DOHH2 (cell line): ENCODE measurements around the gene FAF2.

Source experiments
- H3F3A ChIP-seq: fragments of 200-600 bp; sonication (generic), shearing (Covaris generic); 2 replicates; pipeline ENCODE4 v1.6.0; 2016; ENCODE audit warnings: antibody characterized with exemption, mild to moderate bottlenecking; ENCODE audit not compliant: control insufficient read depth, insufficient read depth
- H3K27ac ChIP-seq: fragments of 200-600 bp; sonication (generic); 2 replicates; pipeline ENCODE4 v1.5.1; 2014; ENCODE audit warnings: low read depth, mild to moderate bottlenecking, low read length, moderate library complexity
- H3K27me3 ChIP-seq: fragments of 200-600 bp; sonication (generic); 2 replicates; pipeline ENCODE4 v1.6.1; 2014; ENCODE audit warnings: mild to moderate bottlenecking, low read length, mixed read lengths; ENCODE audit not compliant: control insufficient read depth
- H3K36me3 ChIP-seq: fragments of 200-600 bp; sonication (generic); 2 replicates; pipeline ENCODE4 v1.6.1; 2014; ENCODE audit warnings: mild to moderate bottlenecking, low read length, moderate library complexity, mixed read lengths; ENCODE audit not compliant: control insufficient read depth
- H3K4me1 ChIP-seq: fragments of 200-600 bp; sonication (generic); 2 replicates; pipeline ENCODE4 v1.6.1; 2014; ENCODE audit warnings: mild to moderate bottlenecking, low read length, mixed read lengths; ENCODE audit not compliant: control insufficient read depth
- H3K4me2 ChIP-seq: fragments of 200-600 bp; sonication (generic); 2 replicates; pipeline ENCODE4 v1.6.0; 2014; ENCODE audit warnings: mild to moderate bottlenecking, low read length, moderate library complexity
- H3K4me3 ChIP-seq: fragments of 200-600 bp; sonication (generic); 2 replicates; pipeline ENCODE4 v1.5.1; 2014; ENCODE audit warnings: mild to moderate bottlenecking, low read length, mixed read lengths
- H3K79me2 ChIP-seq: fragments of 200-600 bp; sonication (generic); 2 replicates; pipeline ENCODE4 v1.6.1; 2014; ENCODE audit warnings: mild to moderate bottlenecking, low read length, mixed read lengths; ENCODE audit not compliant: control insufficient read depth
- H3K9me2 ChIP-seq: fragments of 200-600 bp; sonication (generic); replicated peaks from 2 replicates; pipeline ENCODE4 v1.6.1; 2014; ENCODE audit warnings: mild to moderate bottlenecking, low read length, mixed read lengths; ENCODE audit not compliant: control insufficient read depth
- H3K9me3 ChIP-seq: fragments of 200-600 bp; sonication (generic); 2 replicates; pipeline ENCODE4 v1.6.1; 2014; ENCODE audit warnings: antibody characterized with exemption, low read length, mixed read lengths; ENCODE audit not compliant: control insufficient read depth, insufficient read depth
- H4K20me1 ChIP-seq: fragments of 200-600 bp; sonication (generic); 2 replicates; pipeline ENCODE4 v1.6.0; 2014; ENCODE audit warnings: low read depth, mild to moderate bottlenecking, antibody characterized with exemption, low read length, moderate library complexity; ENCODE audit not compliant: control insufficient read depth, insufficient read depth
- EZH2phosphoT487 ChIP-seq: fragments of 200-600 bp; sonication (generic); IDR thresholded peaks from 2 replicates; pipeline ENCODE4 v1.6.1; 2017; ENCODE audit warnings: borderline replicate concordance, mild to moderate bottlenecking, antibody characterized with exemption, low read length, moderate library complexity, mixed read lengths
- TF ChIP-seq, protein P1 (sequence below): fragments of 200-600 bp; sonication (generic); IDR thresholded peaks from one replicate; pipeline ENCODE4 v1.5.1; 2014; ENCODE audit warnings: antibody characterized with exemption, mild to moderate bottlenecking, low read depth, low read length; ENCODE audit not compliant: poor library complexity, severe bottlenecking

FAF2 gene

DNA sequence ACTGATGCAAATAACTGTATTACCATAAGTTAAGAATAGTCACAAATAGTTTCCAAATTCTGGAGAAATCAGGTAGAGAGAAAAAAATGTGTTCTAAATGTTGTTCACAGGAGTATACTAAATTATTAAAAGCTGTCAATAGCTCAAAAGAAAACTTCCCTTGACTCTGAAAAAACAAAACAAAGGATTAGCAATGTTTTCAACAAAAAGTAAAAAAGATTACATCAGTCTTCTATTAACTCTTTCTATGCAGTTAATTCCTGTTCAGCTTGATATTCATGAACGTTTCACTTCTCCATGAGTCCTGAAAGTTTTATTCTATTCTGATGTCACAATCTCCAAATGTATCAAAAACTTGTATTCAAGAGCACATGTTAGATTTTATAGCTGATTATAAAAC, 22.4 kb upstream of the FAF2 start:
- no peaks in the 10 kb centered on the region for H3K79me2 ChIP-seq
- 0 out of 2 replicates have a peak, but pooled peaks cover under 1% of the 10 kb centered on the region for H3K9me3 ChIP-seq
- H3K27me3 ChIP-seq = no peaks in the 10 kb centered on the region; the same call in 1 of the 2 replicates
- TF ChIP-seq EZH2phosphoT487 = no peak
- TF ChIP-seq, protein P1, sequence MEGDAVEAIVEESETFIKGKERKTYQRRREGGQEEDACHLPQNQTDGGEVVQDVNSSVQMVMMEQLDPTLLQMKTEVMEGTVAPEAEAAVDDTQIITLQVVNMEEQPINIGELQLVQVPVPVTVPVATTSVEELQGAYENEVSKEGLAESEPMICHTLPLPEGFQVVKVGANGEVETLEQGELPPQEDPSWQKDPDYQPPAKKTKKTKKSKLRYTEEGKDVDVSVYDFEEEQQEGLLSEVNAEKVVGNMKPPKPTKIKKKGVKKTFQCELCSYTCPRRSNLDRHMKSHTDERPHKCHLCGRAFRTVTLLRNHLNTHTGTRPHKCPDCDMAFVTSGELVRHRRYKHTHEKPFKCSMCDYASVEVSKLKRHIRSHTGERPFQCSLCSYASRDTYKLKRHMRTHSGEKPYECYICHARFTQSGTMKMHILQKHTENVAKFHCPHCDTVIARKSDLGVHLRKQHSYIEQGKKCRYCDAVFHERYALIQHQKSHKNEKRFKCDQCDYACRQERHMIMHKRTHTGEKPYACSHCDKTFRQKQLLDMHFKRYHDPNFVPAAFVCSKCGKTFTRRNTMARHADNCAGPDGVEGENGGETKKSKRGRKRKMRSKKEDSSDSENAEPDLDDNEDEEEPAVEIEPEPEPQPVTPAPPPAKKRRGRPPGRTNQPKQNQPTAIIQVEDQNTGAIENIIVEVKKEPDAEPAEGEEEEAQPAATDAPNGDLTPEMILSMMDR = no peak
- no peak overlapping the region for H3K4me2 ChIP-seq
- no peaks in the 10 kb centered on the region for H4K20me1 ChIP-seq
- H3K4me1 ChIP-seq = peaks cover 5% of the 10 kb centered on the region
- no peak overlapping the region for H3K4me3 ChIP-seq
- H3F3A ChIP-seq = no peaks in the 10 kb centered on the region
- no peaks in the 10 kb centered on the region for H3K9me2 ChIP-seq
- no peak overlapping the region for H3K27ac ChIP-seq
- H3K36me3 ChIP-seq = no peaks in the 10 kb centered on the region

DNA sequence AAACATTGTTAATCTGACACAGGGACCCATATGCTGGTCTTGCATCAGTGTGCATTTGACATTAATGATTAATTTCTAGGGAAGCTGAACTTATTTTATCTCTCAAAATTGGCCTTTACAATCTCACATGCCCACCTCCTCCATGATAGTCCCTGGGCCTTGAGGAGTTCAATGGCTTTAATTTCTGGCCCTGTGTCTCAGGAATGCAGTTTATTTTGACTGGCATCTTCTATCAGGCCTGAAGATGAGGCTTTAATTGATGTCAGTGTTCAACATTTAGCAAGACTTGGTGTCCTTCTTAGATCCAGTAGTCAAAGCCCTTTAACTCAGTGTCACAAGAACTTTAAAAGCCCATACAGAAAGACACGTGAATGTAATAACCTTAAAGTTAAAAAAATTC, 21.3 kb upstream of the FAF2 start:
- Histone ChIP-seq H3K4me3 (no peak overlapping the region), H3K27me3 (peaks cover 4% of the 10 kb centered on the region; the same call in 1 of the 2 replicates), H3K79me2 (no peaks in the 10 kb centered on the region), H4K20me1 (no peaks in the 10 kb centered on the region), H3K9me3 (no peaks in the 10 kb centered on the region), H3K36me3 (no peaks in the 10 kb centered on the region), H3F3A (no peaks in the 10 kb centered on the region), H3K4me2 (no peak overlapping the region), H3K4me1 (peaks cover 5% of the 10 kb centered on the region), H3K9me2 (no peaks in the 10 kb centered on the region), H3K27ac (no peak overlapping the region)
- TF ChIP-seq EZH2phosphoT487 = no peak
- TF ChIP-seq, protein P1 = no peak

DNA sequence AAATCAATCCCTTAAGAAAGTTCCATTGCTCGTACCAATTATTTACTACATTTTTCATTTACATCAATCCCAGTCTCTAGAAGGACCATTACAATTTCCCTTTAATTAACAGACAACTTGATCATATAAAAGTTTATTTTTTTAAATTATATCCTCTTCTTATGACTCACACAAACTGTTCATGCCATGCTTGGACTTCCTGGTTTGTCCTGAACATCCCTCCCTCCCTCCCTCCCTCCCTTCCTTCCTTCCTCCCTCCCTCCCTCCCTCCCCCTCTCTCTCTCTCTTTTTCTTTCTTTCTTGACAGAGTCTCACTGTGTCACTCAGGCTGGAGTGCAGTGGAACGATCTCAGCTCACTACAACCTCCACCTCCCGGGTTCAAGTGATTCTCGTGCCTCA, 20.2 kb upstream of the FAF2 start:
- Histone ChIP-seq H3K9me3 (no peaks in the 10 kb centered on the region), H3K4me1 (peaks cover 5% of the 10 kb centered on the region), H3K4me3 (no peak overlapping the region), H3K9me2 (no peaks in the 10 kb centered on the region), H3K79me2 (no peaks in the 10 kb centered on the region), H3K36me3 (no peaks in the 10 kb centered on the region), H3K27me3 (peaks cover 5% of the 10 kb centered on the region; the same call in 1 of the 2 replicates), H4K20me1 (no peaks in the 10 kb centered on the region), H3K27ac (no peak overlapping the region), H3K4me2 (no peak overlapping the region), H3F3A (no peaks in the 10 kb centered on the region)
- TF ChIP-seq, protein P1 = no peak
- TF ChIP-seq EZH2phosphoT487 = no peak
